Testis (tissue), 3 donors: Measurements from ENCODE around the gene SFXN2. TPM values are rescaled to one million over a fixed set of nuclear protein-coding genes. Genes with fewer than 3 reads are reported as not detected.

Source experiments
- DNase-seq: peaks from one replicate; pipeline ENCODE4 v3.0.0-alpha.2; 2019
- H3K27ac ChIP-seq, 2 donors: fragments of 200-600 bp; sonication (generic); one replicate each; pipeline ENCODE4 v1.5.1; 2019
- H3K27me3 ChIP-seq: fragments of 200-600 bp; sonication (generic); one replicate; pipeline ENCODE4 v1.5.1; 2019
- H3K36me3 ChIP-seq: fragments of 200-600 bp; sonication (generic); one replicate; pipeline ENCODE4 v1.5.1; 2017; ENCODE audit warnings: low read depth; ENCODE audit errors: missing control alignments
- H3K4me1 ChIP-seq: fragments of 200-600 bp; sonication (generic); one replicate; pipeline ENCODE4 v1.5.1; 2019
- H3K4me3 ChIP-seq, 2 donors: fragments of 200-600 bp; sonication (generic); one replicate each; pipeline ENCODE4 v1.5.1; 2017 to 2019
- H3K9me3 ChIP-seq: fragments of 200-600 bp; sonication (generic); one replicate; pipeline ENCODE4 v1.5.1; 2017
- POLR2A ChIP-seq: fragments of 450-650 bp; IDR thresholded peaks from one replicate; pipeline ENCODE4 v1.6.1; 2017; ENCODE audit warnings: antibody characterized with exemption, mild to moderate bottlenecking, moderate library complexity
- WGBS, 2 donors: methylation state at CpG; one replicate each; pipeline ENCODE4 v1.1.5; 2018; 5-methylcytosine and 5-hydroxymethylcytosine counted together
- intact Hi-C: fragments of 100-400 bp; cut with DNase I; formaldehyde crosslinking; loops from one replicate; pipeline ENCODE4 v1.15.1; 2023; ENCODE audit warnings: low total_unique reads
- polyA plus RNA-seq: library from polyadenylated mRNA; stranded (reverse); fragments of 350-450 nt; fragmentation: Illumina TruSeq; extraction: RNeasy Lipid Tissue Mini Kit (QIAGEN cat#74804); gene quantifications from one replicate; pipeline ENCODE4 v1.2.3, GENCODE V29; 2014; ENCODE audit warnings: low read depth, low replicate concordance; ENCODE audit not compliant: insufficient read depth
- total RNA-seq, 2 donors: library from RNA; depleted of rRNA; stranded (reverse); fragments of >200 nt; gene quantifications; one replicate each; pipeline ENCODE4 v1.2.3, GENCODE V29; 2016
- TF ChIP-seq, protein P1 (sequence below), 3 experiments: fragments of 450-650 bp in 2 of 3; fragments of 200-600 bp in 1 of 3; sonication (generic) in 1 of 3; IDR thresholded peaks; one replicate each; pipeline ENCODE4 v1.5.1; 2016 to 2019; ENCODE audit warnings: antibody characterized with exemption in 3 of 3, mild to moderate bottlenecking in 2 of 3, moderate library complexity in 1 of 3

The SFXN2 gene
- total and polyA plus RNA-seq, 3 donors from 2014 or later: 4.4 to 9.8 (median 5.6) TPM

DNA sequence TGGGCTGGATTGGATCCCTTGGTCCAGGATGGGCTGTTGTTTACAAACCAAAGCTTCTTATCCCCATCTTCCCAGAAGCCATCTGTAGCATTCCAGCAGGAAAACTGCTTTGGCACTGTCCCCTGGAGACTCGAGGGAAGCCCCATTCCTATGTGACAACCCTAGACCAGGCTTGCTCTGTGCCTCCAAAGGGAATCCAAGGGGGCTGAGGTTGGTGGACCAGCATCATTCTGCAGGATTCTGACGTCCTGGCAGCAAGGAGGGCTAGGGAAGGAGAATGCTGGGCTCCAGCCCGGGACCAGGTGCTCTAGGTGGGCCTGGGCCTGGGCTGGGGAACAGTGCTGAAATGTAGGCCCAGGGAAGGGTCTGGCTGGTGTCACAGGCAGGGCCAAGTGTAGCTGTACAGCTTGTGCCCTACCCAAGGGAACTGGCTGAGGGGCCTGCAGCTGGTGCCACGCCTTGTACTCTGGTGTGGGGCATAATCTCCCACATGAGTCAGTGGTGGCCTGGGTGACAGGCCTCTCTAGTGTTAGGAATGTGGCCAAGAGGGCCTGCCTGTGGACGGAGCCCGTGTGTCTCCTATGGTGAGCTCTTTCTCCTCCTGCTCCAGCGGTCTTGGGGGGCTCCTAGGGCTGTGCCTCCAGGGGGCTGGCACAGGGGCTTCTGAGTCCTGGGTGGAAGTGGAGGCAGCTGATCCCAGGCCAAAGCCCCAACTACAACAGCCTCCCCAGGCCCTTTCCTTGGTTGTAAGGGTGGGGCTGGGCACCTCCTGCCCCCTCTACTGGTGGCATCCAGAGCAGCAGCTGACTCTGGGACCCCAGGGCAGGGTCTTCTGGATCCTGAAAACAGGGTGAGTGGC lies 45.0 kb upstream of the SFXN2 start:
- DNase-seq: no peak
- Histone ChIP-seq H3K4me3 (no peak overlapping the region), H3K9me3 (no peaks in the 10 kb centered on the region), H3K27ac (no peak overlapping the region), H3K36me3 (no peaks in the 10 kb centered on the region), H3K4me1 (peaks cover 26% of the 10 kb centered on the region), H3K27me3 (no peaks in the 10 kb centered on the region)
- no peak for TF ChIP-seq POLR2A
- TF ChIP-seq, protein P1, sequence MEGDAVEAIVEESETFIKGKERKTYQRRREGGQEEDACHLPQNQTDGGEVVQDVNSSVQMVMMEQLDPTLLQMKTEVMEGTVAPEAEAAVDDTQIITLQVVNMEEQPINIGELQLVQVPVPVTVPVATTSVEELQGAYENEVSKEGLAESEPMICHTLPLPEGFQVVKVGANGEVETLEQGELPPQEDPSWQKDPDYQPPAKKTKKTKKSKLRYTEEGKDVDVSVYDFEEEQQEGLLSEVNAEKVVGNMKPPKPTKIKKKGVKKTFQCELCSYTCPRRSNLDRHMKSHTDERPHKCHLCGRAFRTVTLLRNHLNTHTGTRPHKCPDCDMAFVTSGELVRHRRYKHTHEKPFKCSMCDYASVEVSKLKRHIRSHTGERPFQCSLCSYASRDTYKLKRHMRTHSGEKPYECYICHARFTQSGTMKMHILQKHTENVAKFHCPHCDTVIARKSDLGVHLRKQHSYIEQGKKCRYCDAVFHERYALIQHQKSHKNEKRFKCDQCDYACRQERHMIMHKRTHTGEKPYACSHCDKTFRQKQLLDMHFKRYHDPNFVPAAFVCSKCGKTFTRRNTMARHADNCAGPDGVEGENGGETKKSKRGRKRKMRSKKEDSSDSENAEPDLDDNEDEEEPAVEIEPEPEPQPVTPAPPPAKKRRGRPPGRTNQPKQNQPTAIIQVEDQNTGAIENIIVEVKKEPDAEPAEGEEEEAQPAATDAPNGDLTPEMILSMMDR (IDR thresholded peaks at IDR 0.05): peak in 1 of 3 experiments; percentile 41
- 56 to 78% methylated on average over 5 to 7 of the region's 7 CpGs for WGBS, 2 donors
- intact Hi-C loops: no loop called here

DNA sequence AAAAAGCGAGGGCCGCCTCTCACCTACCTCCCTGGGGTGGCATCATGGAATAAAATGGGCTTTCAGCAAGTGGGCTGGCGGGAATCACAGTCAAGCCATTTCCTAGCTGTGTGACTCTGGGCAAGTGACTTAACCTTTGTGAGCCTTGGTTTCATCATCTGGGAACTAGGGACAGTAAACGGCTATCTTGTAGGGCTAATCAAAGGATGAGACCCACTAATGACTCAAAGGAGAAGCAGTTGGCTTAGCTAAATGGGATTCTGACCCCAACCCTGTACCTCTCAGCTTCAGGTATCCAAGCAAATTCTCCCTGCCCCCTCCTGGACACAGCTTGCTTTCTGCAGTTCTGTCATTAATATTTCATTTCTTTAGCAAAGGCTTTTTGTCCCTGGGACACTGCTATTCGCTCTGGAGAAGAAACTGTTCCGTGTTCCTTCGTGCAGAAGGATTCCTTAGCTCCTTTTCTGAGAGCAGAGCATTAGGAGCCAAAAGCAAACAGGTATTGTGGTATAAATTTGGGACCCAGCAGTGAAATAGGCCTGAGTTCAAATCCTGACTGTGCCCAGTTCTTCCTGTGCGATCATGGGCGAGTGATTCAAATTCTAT lies 44.3 kb upstream of the SFXN2 start:
- Histone ChIP-seq H3K9me3 (no peaks in the 10 kb centered on the region), H3K27me3 (no peaks in the 10 kb centered on the region), H3K4me3 (no peak overlapping the region), H3K4me1 (peaks cover 33% of the 10 kb centered on the region), H3K36me3 (no peaks in the 10 kb centered on the region), H3K27ac (no peak overlapping the region)
- no peak for TF ChIP-seq POLR2A
- TF ChIP-seq, protein P1 (IDR thresholded peaks at IDR 0.05): no peak
- intact Hi-C loops: no loop called here
- no peak for DNase-seq
- WGBS, 2 donors: 77 to 82% methylated on average over 7 to 9 of the region's 9 CpGs

GRCh38 chr10:102670871-102671434 lies 43.5 kb upstream of the SFXN2 start:
- Histone ChIP-seq H3K4me3 (no peak overlapping the region), H3K27ac (no peak overlapping the region), H3K36me3 (no peaks in the 10 kb centered on the region), H3K27me3 (no peaks in the 10 kb centered on the region), H3K9me3 (no peaks in the 10 kb centered on the region), H3K4me1 (peaks cover 41% of the 10 kb centered on the region)
- intact Hi-C loops: no loop called here
- 55 to 78% methylated on average over 6 of the region's 6 CpGs for WGBS, 2 donors
- DNase-seq: no peak
- no peak for TF ChIP-seq POLR2A
- TF ChIP-seq, protein P1 (IDR thresholded peaks at IDR 0.05): no peak

GRCh38 chr10:102673236-102673818 lies 41.1 kb upstream of the SFXN2 start:
- H3K4me3 ChIP-seq: no peak overlapping the region

More at GRCh38 chr10:102673236-102673818, 41.1 kb upstream of the SFXN2 start:
- H3K27ac ChIP-seq: peak overlapping the region; percentile 46 to 84
- TF ChIP-seq, protein P1 (IDR thresholded peaks at IDR 0.05): no peak
- no peak for TF ChIP-seq POLR2A
- H3K9me3 ChIP-seq: no peaks in the 10 kb centered on the region
- 58 to 63% methylated on average over 9 to 13 of the region's 13 CpGs for WGBS, 2 donors
- intact Hi-C loops: no loop called here
- H3K36me3 ChIP-seq: no peaks in the 10 kb centered on the region
- peaks cover 64% of the 10 kb centered on the region for H3K4me1 ChIP-seq
- H3K27me3 ChIP-seq: no peaks in the 10 kb centered on the region
- no peak for DNase-seq
